ENCODE results near the gene ANGPTL2.

- TF ChIP-seq, protein P1, sequence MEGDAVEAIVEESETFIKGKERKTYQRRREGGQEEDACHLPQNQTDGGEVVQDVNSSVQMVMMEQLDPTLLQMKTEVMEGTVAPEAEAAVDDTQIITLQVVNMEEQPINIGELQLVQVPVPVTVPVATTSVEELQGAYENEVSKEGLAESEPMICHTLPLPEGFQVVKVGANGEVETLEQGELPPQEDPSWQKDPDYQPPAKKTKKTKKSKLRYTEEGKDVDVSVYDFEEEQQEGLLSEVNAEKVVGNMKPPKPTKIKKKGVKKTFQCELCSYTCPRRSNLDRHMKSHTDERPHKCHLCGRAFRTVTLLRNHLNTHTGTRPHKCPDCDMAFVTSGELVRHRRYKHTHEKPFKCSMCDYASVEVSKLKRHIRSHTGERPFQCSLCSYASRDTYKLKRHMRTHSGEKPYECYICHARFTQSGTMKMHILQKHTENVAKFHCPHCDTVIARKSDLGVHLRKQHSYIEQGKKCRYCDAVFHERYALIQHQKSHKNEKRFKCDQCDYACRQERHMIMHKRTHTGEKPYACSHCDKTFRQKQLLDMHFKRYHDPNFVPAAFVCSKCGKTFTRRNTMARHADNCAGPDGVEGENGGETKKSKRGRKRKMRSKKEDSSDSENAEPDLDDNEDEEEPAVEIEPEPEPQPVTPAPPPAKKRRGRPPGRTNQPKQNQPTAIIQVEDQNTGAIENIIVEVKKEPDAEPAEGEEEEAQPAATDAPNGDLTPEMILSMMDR (IDR thresholded peaks at IDR 0.05), result no peak
- TF ChIP-seq POLR2AphosphoS5 (IDR thresholded peaks at IDR 0.05), result no peak
- TF ChIP-seq POLR2A (IDR thresholded peaks at IDR 0.05; ENCODE audit: low read depth), result no peak
- TF ChIP-seq EP300 (IDR thresholded peaks at IDR 0.05), result no peak
Observed at GRCh38 chr9:127107171-127107928, 15.1 kb downstream of the ANGPTL2 start.

Data from esophagus muscularis mucosa (tissue), 4 donors.